Measurements from ENCODE around the gene SFSWAP. TPM values are rescaled to one million over a fixed set of nuclear protein-coding genes. Genes with fewer than 3 reads are reported as not detected.

SFSWAP gene
- total and polyA plus RNA-seq, 2 of the 8 experiments (the other 6 are each of a cell fraction or from before 2014, with no cell fraction given) = 36.5 to 49.5 TPM

DNA sequence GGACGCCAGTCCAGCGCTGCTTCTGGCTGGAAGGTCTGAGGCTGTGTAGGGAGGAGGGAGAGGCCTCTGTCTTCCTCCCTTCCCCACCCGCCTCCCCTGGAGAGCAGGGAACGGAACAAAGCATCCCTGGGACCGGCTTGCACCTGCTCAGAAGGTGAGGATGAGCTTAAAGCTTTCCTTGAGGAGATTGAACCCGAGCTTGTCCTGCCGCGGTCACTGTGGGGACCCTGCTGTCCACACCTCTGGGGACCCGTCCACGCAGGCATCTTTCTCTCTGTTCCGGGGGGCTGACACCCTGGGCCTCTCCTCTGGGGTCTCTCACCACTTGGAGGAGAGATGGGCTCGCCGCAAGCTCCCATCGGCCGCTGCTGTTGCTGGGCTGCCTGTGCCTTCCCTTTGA, 33.2 kb upstream of the SFSWAP start:
- WGBS, 2 experiments (ENCODE audit: extremely low coverage in 1 of 2, insufficient coverage in 1 of 2, insufficient read length in 1 of 2, insufficient replicate concordance in 2 of 2, low coverage in 1 of 2, low lambda C conversion rate in 2 of 2, missing lambda C conversion rate in 1 of 2) = 95% methylated on average over 14 of the region's 15 CpGs; no CpG with 5 or more reads in 1 of the 2 experiments
- H3K4me1 ChIP-seq (replicated peaks in 1 of 4; ENCODE audit: control insufficient read depth in 3 of 4, insufficient read depth in 4 of 4, low read length in 3 of 4) = peaks cover 0 to 6% (median 5%) of the 10 kb centered on the region in 4 experiments; a peak in 5 of 7 replicates
- no peak overlapping the region for H3K27ac ChIP-seq (ENCODE audit: low read depth, low read length)
- H3K27me3 ChIP-seq (replicated peaks in 1 of 4; ENCODE audit: control insufficient read depth in 3 of 4, extremely low read depth in 1 of 4, insufficient read depth in 3 of 4, low read length in 3 of 4) = no peaks in the 10 kb centered on the region
- H2BK5ac ChIP-seq (ENCODE audit: low read depth, low read length) = no peak overlapping the region
- H3K9ac ChIP-seq (replicated peaks in 1 of 4; ENCODE audit: extremely low read depth in 1 of 4, low read depth in 3 of 4, low read length in 3 of 4) = no peak overlapping the region
- H3K14ac ChIP-seq (ENCODE audit: insufficient read length) = no peak overlapping the region
- H2AK5ac ChIP-seq (ENCODE audit: low read depth, low read length) = no peak overlapping the region
- DNase-seq (ENCODE audit: low read depth in 1 of 2, low spot score in 2 of 2) (no peak), FAIRE-seq (no peak)
- H3K79me1 ChIP-seq (ENCODE audit: low read depth, low read length) = no peaks in the 10 kb centered on the region
- H2BK12ac ChIP-seq (ENCODE audit: low read depth, low read length) = no peak overlapping the region
- no peak overlapping the region for H3K18ac ChIP-seq (ENCODE audit: extremely low read depth, low read length)
- no peak for TF ChIP-seq TCF12 (IDR thresholded peaks at IDR 0.05; ENCODE audit: low read depth, low read length)
- TF ChIP-seq GTF2F1 (IDR thresholded peaks at IDR 0.05; ENCODE audit: borderline replicate concordance, low read depth, low read length) = no peak
- TF ChIP-seq RAD21 (IDR thresholded peaks at IDR 0.05 in 1 of 2, conservative IDR thresholded peaks at IDR 0.05 in 1 of 2; ENCODE audit: low read depth in 2 of 2, low read length in 2 of 2) = no peak
- no peak for TF ChIP-seq E2F6 (IDR thresholded peaks at IDR 0.05)
- TF ChIP-seq BCL11A (IDR thresholded peaks at IDR 0.05; ENCODE audit: low read depth in 2 of 2, low read length in 2 of 2) = no peak
- TF ChIP-seq POLR2A (IDR thresholded peaks at IDR 0.05; ENCODE audit: control extremely low read depth in 1 of 2, low read depth in 2 of 2, low read length in 2 of 2) = no peak
- TF ChIP-seq KDM1A (IDR thresholded peaks at IDR 0.05; ENCODE audit: borderline replicate concordance, low read length) = no peak
- TF ChIP-seq KDM5A (IDR thresholded peaks at IDR 0.05; ENCODE audit: low read length) = no peak
- TF ChIP-seq SIX5 (IDR thresholded peaks at IDR 0.05; ENCODE audit: low read depth, low read length) = no peak
- no peak for TF ChIP-seq GABPA (IDR thresholded peaks at IDR 0.05; ENCODE audit: borderline replicate concordance, insufficient read depth, low read length)
- no peak for TF ChIP-seq EP300 (IDR thresholded peaks at IDR 0.05; ENCODE audit: borderline replicate concordance in 1 of 2, low read depth in 2 of 2, low read length in 2 of 2)
- TF ChIP-seq ASH2L (IDR thresholded peaks at IDR 0.05; ENCODE audit: low read length) = no peak
- ChIA-PET POLR2A (ENCODE audit: partially characterized antibody) (no interaction called here), CTCF (ENCODE audit: partially characterized antibody) (no interaction called here)
- H2BK15ac ChIP-seq (ENCODE audit: low read length) = no peak overlapping the region
- peaks cover 0 to 3% of the 10 kb centered on the region in 2 experiments; a peak in 1 of 4 replicates for H3K9me3 ChIP-seq (ENCODE audit: insufficient read depth in 2 of 2, low read depth in 1 of 2, low read length in 1 of 2)
- H4K20me1 ChIP-seq (replicated peaks in 1 of 2; ENCODE audit: control insufficient read depth in 1 of 2, insufficient read depth in 2 of 2, low read length in 2 of 2) = no peaks in the 10 kb centered on the region
- H3K4me2 ChIP-seq (ENCODE audit: insufficient read depth in 1 of 2, low read depth in 2 of 2, low read length in 2 of 2) = no peak overlapping the region
- no peak overlapping the region for H4K5ac ChIP-seq (ENCODE audit: insufficient read length, low read depth, low read length)
- H3K56ac ChIP-seq (replicated peaks; ENCODE audit: insufficient read length, low read depth, low read length) = no peak overlapping the region
- H2BK20ac ChIP-seq (ENCODE audit: low read length) = no peak overlapping the region
- H2BK120ac ChIP-seq (replicated peaks; ENCODE audit: low read depth, low read length) = no peak overlapping the region
- H3K79me2 ChIP-seq (ENCODE audit: control insufficient read depth in 1 of 2, insufficient read depth in 2 of 2, low read length in 2 of 2) = no peaks in the 10 kb centered on the region
- peaks cover 2% of the 10 kb centered on the region; the same call in 1 of the 2 replicates for H3K23me2 ChIP-seq (ENCODE audit: low read depth, low read length)
- no peak overlapping the region for H4K8ac ChIP-seq (ENCODE audit: extremely low read depth, insufficient read depth, low read length)
- no peak overlapping the region for H3K23ac ChIP-seq (ENCODE audit: insufficient read length)
- no peak overlapping the region for H3K4me3 ChIP-seq (ENCODE audit: extremely low read depth in 1 of 4, insufficient read depth in 2 of 4, low read depth in 3 of 4, low read length in 4 of 4)
- no peak overlapping the region for H3K4ac ChIP-seq (replicated peaks; ENCODE audit: insufficient read length, low read depth, low read length)
- no peaks in the 10 kb centered on the region for H3K36me3 ChIP-seq (ENCODE audit: control insufficient read depth in 2 of 4, insufficient read depth in 4 of 4, low read length in 3 of 4)
- H2AFZ ChIP-seq (ENCODE audit: low read length) = no peak overlapping the region
- H4K91ac ChIP-seq (replicated peaks; ENCODE audit: insufficient read length, low read length) = no peak overlapping the region
